Thoracic aorta (tissue), 2 donors: ENCODE measurements around the gene ITGB7. TPM values are rescaled to one million over a fixed set of nuclear protein-coding genes. Genes with fewer than 3 reads are reported as not detected.

Source experiments
- ATAC-seq: fragments of 150-250 bp; one replicate; pipeline ENCODE4 v1.8.0; 2017; ENCODE audit warnings: low read depth; ENCODE audit not compliant: insufficient number of reproducible peaks, low FRiP score
- DNase-seq: peaks from one replicate; pipeline ENCODE4 v3.0.0-alpha.2; 2020; ENCODE audit warnings: low spot score
- H3K27ac ChIP-seq, 2 donors: fragments of 200-600 bp; sonication (generic); 1 replicate in 1 of 2; 2 replicates in 1 of 2; pipeline ENCODE4 v1.5.1; 2016; ENCODE audit warnings: mild to moderate bottlenecking in 2 of 2, moderate library complexity in 2 of 2
- H3K27me3 ChIP-seq: fragments of 200-600 bp; sonication (generic); replicated peaks from 2 replicates; pipeline ENCODE4 v1.6.0; 2016; ENCODE audit warnings: mild to moderate bottlenecking; ENCODE audit not compliant: insufficient read depth
- H3K36me3 ChIP-seq: fragments of 200-600 bp; sonication (generic); one replicate; pipeline ENCODE4 v1.5.1; 2016
- H3K4me1 ChIP-seq, 2 donors: fragments of 200-600 bp; sonication (generic); 1 replicate in 1 of 2; 2 replicates in 1 of 2; pipeline versions ENCODE4 v1.5.1 to v1.6.0; 2016; ENCODE audit warnings: low read depth in 2 of 2, mild to moderate bottlenecking in 1 of 2; ENCODE audit not compliant: control insufficient read depth in 1 of 2
- H3K4me3 ChIP-seq: fragments of 200-600 bp; sonication (generic); 2 replicates; pipeline ENCODE4 v1.5.1; 2016; ENCODE audit warnings: mild to moderate bottlenecking
- H3K9me3 ChIP-seq: fragments of 200-600 bp; sonication (generic); 2 replicates; pipeline ENCODE4 v1.5.1; 2016
- CTCF ChIP-seq: fragments of 200-600 bp; sonication (generic); IDR thresholded peaks from one replicate; pipeline ENCODE4 v1.5.1; 2019; ENCODE audit warnings: antibody characterized with exemption
- total RNA-seq, 2 donors: library from RNA; depleted of rRNA; stranded (reverse); fragments of >200 nt; gene quantifications; one replicate each; pipeline versions ENCODE4 v1.1.0 to v1.2.3, GENCODE V29; 2016

The ITGB7 gene
- total RNA-seq, 2 donors from 2014 or later: 2.1 to 8.3 TPM

DNA sequence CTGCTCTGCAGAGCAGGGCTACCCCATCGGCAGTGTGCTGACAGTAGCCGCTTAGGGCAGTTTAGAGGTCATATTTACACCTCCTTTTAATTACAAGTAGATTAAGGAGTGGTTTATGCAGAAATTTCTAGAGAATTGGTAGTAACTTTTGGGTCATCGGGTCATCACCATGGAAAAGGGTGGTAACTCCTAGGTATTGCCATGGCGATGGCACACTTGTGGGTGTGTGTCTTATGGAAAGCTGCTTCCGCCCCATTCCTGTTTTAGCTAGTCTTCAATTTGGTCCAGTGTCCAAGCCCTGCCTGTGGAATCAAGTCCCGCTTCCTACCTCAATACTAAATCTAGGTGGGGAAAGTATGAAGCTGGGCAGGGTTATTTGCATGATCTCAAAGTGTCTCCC lies 56.0 kb downstream of the ITGB7 start:
- no peak overlapping the region for H3K4me3 ChIP-seq
- H3K36me3 ChIP-seq: no peaks in the 10 kb centered on the region
- no peaks in the 10 kb centered on the region for H3K9me3 ChIP-seq
- no peaks in the 10 kb centered on the region for H3K27me3 ChIP-seq
- DNase-seq: no peak
- peak overlapping the region in 1 of 2 donors; percentile 16 for H3K27ac ChIP-seq
- peaks cover 12 to 33% of the 10 kb centered on the region in 2 donors for H3K4me1 ChIP-seq
- no peak for TF ChIP-seq CTCF
- ATAC-seq: no peak

DNA sequence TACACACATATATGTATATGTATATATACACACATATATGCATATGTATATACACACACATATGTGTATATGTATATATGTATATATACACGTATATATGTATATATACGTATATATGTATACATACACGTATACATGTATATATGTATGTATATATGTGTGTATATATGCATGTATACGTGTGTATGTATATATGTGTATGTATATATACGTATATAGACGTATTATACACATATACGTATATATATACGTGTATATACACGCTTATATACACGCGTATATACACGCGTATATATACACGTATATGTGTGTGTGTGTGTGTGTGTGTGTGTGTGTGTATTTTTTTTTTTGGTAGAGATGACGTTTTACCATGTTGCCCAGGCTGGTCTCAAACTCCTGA lies 59.4 kb downstream of the ITGB7 start:
- TF ChIP-seq CTCF: no peak
- ATAC-seq: no peak
- no peak for DNase-seq
- Histone ChIP-seq H3K36me3 (no peaks in the 10 kb centered on the region), H3K4me1 (peaks cover 6 to 15% of the 10 kb centered on the region in 2 donors), H3K4me3 (no peak overlapping the region), H3K27ac (no peak overlapping the region), H3K27me3 (no peaks in the 10 kb centered on the region), H3K9me3 (no peaks in the 10 kb centered on the region)

GRCh38 chr12:53147181-53147580 lies 59.9 kb downstream of the ITGB7 start:
- DNase-seq: no peak

GRCh38 chr12:53145383-53146260 lies 61.4 kb downstream of the ITGB7 start:
- TF ChIP-seq CTCF: no peak
- no peaks in the 10 kb centered on the region for H3K36me3 ChIP-seq
- no peak for DNase-seq
- no peak overlapping the region for H3K27ac ChIP-seq
- peaks cover 6 to 15% of the 10 kb centered on the region in 2 donors for H3K4me1 ChIP-seq
- ATAC-seq: no peak
- H3K27me3 ChIP-seq: no peaks in the 10 kb centered on the region
- no peak overlapping the region for H3K4me3 ChIP-seq
- H3K9me3 ChIP-seq: no peaks in the 10 kb centered on the region

More at GRCh38 chr12:53147181-53147580, 59.9 kb downstream of the ITGB7 start:
- no peaks in the 10 kb centered on the region for H3K36me3 ChIP-seq
- no peak overlapping the region for H3K4me3 ChIP-seq
- no peak overlapping the region for H3K27ac ChIP-seq
- H3K27me3 ChIP-seq: no peaks in the 10 kb centered on the region
- TF ChIP-seq CTCF: no peak
- no peaks in the 10 kb centered on the region for H3K9me3 ChIP-seq
- no peak for ATAC-seq
- H3K4me1 ChIP-seq: peaks cover 6 to 15% of the 10 kb centered on the region in 2 donors

DNA sequence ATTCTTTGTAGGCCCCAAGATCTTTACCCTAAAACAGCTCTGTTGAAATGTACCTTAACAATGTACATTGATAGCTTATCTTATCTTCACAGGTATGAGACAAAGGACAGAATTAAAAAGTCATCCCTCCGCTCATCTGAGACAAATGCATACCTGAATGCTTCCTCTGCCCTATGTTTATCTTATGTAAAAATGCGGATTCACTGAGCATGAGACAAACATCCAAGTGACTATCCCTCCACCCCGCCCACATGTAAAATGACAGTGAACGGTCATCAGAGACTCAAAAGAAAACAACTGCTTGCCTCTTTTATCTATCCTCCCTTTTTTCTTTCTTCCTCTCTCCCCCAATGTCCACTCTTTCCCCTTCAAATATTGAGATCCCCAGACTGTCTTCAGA lies 63.7 kb downstream of the ITGB7 start:
- Histone ChIP-seq H3K36me3 (no peaks in the 10 kb centered on the region), H3K9me3 (no peaks in the 10 kb centered on the region), H3K4me1 (peaks cover 0 to under 1% of the 10 kb centered on the region in 2 donors), H3K27me3 (no peaks in the 10 kb centered on the region), H3K4me3 (no peak overlapping the region), H3K27ac (no peak overlapping the region)
- ATAC-seq (no peak), DNase-seq (no peak)
- TF ChIP-seq CTCF: no peak

Other genes starting within 250 kb of the ITGB7 start
- 100 to 1,000 TPM; 279 to 338 TPM for gene EIF4B, start 200.8 kb downstream of the ITGB7 start, total RNA-seq
- 100 to 1,000 TPM; 292 to 307 TPM for gene TNS2, start 157.2 kb downstream of the ITGB7 start, total RNA-seq
- 10 to 100 TPM; 68.0 to 94.8 TPM for gene SPRYD3, start 127.9 kb downstream of the ITGB7 start, total RNA-seq
- gene IGFBP6, start 109.6 kb downstream of the ITGB7 start, total RNA-seq: 1,000 to 10,000 TPM; 1,999 to 2,150 TPM
- gene SOAT2, start 103.8 kb downstream of the ITGB7 start, total RNA-seq: under 1 TPM; 0.81 to 0.99 TPM
- 10 to 100 TPM; 22.2 to 28.4 TPM for gene ZNF740, start 26.5 kb downstream of the ITGB7 start, total RNA-seq
- gene CSAD, start 26.3 kb downstream of the ITGB7 start, total RNA-seq: 10 to 100 TPM; 70.8 to 89.5 TPM
- gene RARG, start 25.0 kb upstream of the ITGB7 start, total RNA-seq: 10 to 100 TPM; 25.7 to 37.5 TPM
- gene ESPL1, start 61.0 kb upstream of the ITGB7 start, total RNA-seq: under 1 TPM; 0.78 to 0.95 TPM
- 100 to 1,000 TPM; 305 to 445 TPM for gene PFDN5, start 88.3 kb upstream of the ITGB7 start, total RNA-seq
- 10 to 100 TPM; 23.4 to 49.4 TPM for gene MYG1, start 92.4 kb upstream of the ITGB7 start, total RNA-seq
- 10 to 100 TPM; 43.2 to 64.2 TPM for gene AAAS, start 114.4 kb upstream of the ITGB7 start, total RNA-seq
- gene SP7, start 129.1 kb upstream of the ITGB7 start, total RNA-seq: not detected
- gene SP1, start 172.9 kb upstream of the ITGB7 start, total RNA-seq: 10 to 100 TPM; 50.9 to 65.6 TPM
- under 1 TPM in 1 of 2 donors, not detected in 1; 0.27 TPM for gene AMHR2, start 216.6 kb upstream of the ITGB7 start, total RNA-seq
- 10 to 100 TPM; 53.6 to 86.2 TPM for gene PRR13, start 234.5 kb upstream of the ITGB7 start, total RNA-seq
- gene PCBP2, start 244.9 kb upstream of the ITGB7 start, total RNA-seq: 100 to 1,000 TPM; 326 to 466 TPM